ENCODE data around the gene NAALADL2. TPM values are rescaled to one million over a fixed set of nuclear protein-coding genes. Genes with fewer than 3 reads are reported as not detected.

The NAALADL2 gene
- total and polyA plus RNA-seq, 2 of the 4 experiments (the other 2 are of a cell fraction) = 3.8 to 19.2 TPM

DNA sequence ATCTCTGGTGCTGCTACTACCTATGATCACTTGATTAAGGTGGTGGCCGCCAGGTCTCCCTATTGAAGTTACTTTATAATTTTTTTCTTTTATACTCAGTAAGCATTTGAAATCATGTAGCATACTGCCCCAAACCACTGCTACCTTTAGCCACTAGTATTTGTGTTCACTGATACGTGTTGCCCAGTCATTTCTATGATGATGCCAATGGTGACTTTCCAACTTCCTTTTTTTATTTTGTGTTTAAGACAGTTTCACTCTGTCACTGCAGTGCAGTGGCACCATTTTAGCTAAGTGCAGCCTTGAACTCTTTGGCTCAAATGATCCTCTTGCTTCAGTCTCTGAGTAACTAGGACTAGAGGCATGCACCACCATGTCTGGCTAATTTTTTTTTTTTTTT lies 598.2 kb downstream of the NAALADL2 start:
- Histone ChIP-seq H4K91ac (ENCODE audit: insufficient read depth, low read depth, low read length) (no peak overlapping the region), H3K56ac (ENCODE audit: extremely low read depth, insufficient read depth, low read length) (no peak overlapping the region), H3K79me1 (ENCODE audit: low read depth in 1 of 2, low read length in 2 of 2) (no peaks in the 10 kb centered on the region), H4K20me1 (ENCODE audit: insufficient read depth, low read length) (no peaks in the 10 kb centered on the region), H3K4ac (ENCODE audit: low read depth, low read length) (no peak overlapping the region), H3K9me3 (ENCODE audit: control insufficient read depth, insufficient read depth, low read length) (no peaks in the 10 kb centered on the region), H2BK5ac (ENCODE audit: low read depth, low read length, poor library complexity, severe bottlenecking) (no peak overlapping the region), H3K4me1 (ENCODE audit: control insufficient read depth, insufficient read depth, low read length) (no peaks in the 10 kb centered on the region; the same call in 1 of the 2 replicates), H2BK20ac (ENCODE audit: low read depth, low read length) (peak overlapping the region; percentile 59; the same call in 1 of the 2 replicates), H3K36me3 (ENCODE audit: control insufficient read depth, insufficient read depth, low read length) (no peaks in the 10 kb centered on the region), H4K8ac (ENCODE audit: low read depth in 2 of 2, low read length in 2 of 2) (no peak overlapping the region), H3K4me3 (ENCODE audit: insufficient read depth, low read depth, low read length) (no peak overlapping the region), H2AK5ac (ENCODE audit: low read depth, low read length) (peak overlapping the region; percentile 38), H3K9me1 (ENCODE audit: insufficient read depth, low read length) (no peaks in the 10 kb centered on the region), H3K27ac (ENCODE audit: insufficient read depth, low read length) (no peak overlapping the region), H3K4me2 (ENCODE audit: low read depth, low read length) (no peak overlapping the region), H3K9ac (ENCODE audit: low read depth, low read length) (no peak overlapping the region), H4K5ac (ENCODE audit: low read depth, low read length) (peak overlapping the region; percentile 63), H3K14ac (replicated peaks; ENCODE audit: low read depth, low read length) (no peak overlapping the region), H2AK9ac (replicated peaks; ENCODE audit: low read depth, low read length, poor library complexity) (no peak overlapping the region), H3K18ac (ENCODE audit: low read depth, low read length) (peak overlapping the region; percentile 59; the same call in 1 of the 2 replicates), H2AFZ (replicated peaks; ENCODE audit: low read length, poor library complexity) (no peak overlapping the region), H3K27me3 (ENCODE audit: control insufficient read depth, insufficient read depth, low read length) (no peaks in the 10 kb centered on the region), H3K23ac (ENCODE audit: low read depth, low read length) (no peak overlapping the region), H2BK120ac (ENCODE audit: low read depth, low read length) (peak overlapping the region; percentile 49), H2BK15ac (ENCODE audit: low read depth, low read length) (0 out of 3 replicates have a peak overlapping the region, but pooled peaks have one; percentile 41)
- WGBS, 2 experiments (ENCODE audit: extremely low coverage in 2 of 2, insufficient read length in 1 of 2) = no CpG with 5 or more reads among the region's 2 CpGs
- ChIA-PET CTCF (interaction anchor here (0.6 to 1.2 kb wide), 2 partner anchors 24 to 27 kb away, joined by 3 to 4 read pairs; no protein-coding TSS in a partner anchor), POLR2A (ENCODE audit: unreplicated experiment) (no interaction called here)
- no peak for ATAC-seq (ENCODE audit: low read depth)
- no peak for TF ChIP-seq MAZ (IDR thresholded peaks at IDR 0.05; ENCODE audit: borderline replicate concordance, low read depth, low read length)
- no peak for TF ChIP-seq RAD21 (IDR thresholded peaks at IDR 0.05; ENCODE audit: low read length)
- TF ChIP-seq SMC3 (IDR thresholded peaks at IDR 0.05; ENCODE audit: low read depth, low read length) = no peak
- TF ChIP-seq NFE2L2 (IDR thresholded peaks at IDR 0.05; ENCODE audit: low read depth, low read length) = no peak
- TF ChIP-seq MAFK (IDR thresholded peaks at IDR 0.05; ENCODE audit: low read depth, low read length) = no peak
- TF ChIP-seq, protein P1, sequence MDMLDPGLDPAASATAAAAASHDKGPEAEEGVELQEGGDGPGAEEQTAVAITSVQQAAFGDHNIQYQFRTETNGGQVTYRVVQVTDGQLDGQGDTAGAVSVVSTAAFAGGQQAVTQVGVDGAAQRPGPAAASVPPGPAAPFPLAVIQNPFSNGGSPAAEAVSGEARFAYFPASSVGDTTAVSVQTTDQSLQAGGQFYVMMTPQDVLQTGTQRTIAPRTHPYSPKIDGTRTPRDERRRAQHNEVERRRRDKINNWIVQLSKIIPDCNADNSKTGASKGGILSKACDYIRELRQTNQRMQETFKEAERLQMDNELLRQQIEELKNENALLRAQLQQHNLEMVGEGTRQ (IDR thresholded peaks at IDR 0.05; ENCODE audit: low read depth, low read length) = no peak
- no peak for TF ChIP-seq CHD1 (IDR thresholded peaks at IDR 0.05; ENCODE audit: low read depth, low read length)
- no peak for TF ChIP-seq BHLHE40 (IDR thresholded peaks at IDR 0.05; ENCODE audit: low read depth, low read length)
- TF ChIP-seq, protein P2, sequence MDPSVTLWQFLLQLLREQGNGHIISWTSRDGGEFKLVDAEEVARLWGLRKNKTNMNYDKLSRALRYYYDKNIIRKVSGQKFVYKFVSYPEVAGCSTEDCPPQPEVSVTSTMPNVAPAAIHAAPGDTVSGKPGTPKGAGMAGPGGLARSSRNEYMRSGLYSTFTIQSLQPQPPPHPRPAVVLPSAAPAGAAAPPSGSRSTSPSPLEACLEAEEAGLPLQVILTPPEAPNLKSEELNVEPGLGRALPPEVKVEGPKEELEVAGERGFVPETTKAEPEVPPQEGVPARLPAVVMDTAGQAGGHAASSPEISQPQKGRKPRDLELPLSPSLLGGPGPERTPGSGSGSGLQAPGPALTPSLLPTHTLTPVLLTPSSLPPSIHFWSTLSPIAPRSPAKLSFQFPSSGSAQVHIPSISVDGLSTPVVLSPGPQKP (IDR thresholded peaks at IDR 0.05; ENCODE audit: borderline replicate concordance, low read depth, low read length) = no peak
- no peak for TF ChIP-seq MXI1 (IDR thresholded peaks at IDR 0.05; ENCODE audit: borderline replicate concordance, low read depth, low read length)
- TF ChIP-seq, protein P3, sequence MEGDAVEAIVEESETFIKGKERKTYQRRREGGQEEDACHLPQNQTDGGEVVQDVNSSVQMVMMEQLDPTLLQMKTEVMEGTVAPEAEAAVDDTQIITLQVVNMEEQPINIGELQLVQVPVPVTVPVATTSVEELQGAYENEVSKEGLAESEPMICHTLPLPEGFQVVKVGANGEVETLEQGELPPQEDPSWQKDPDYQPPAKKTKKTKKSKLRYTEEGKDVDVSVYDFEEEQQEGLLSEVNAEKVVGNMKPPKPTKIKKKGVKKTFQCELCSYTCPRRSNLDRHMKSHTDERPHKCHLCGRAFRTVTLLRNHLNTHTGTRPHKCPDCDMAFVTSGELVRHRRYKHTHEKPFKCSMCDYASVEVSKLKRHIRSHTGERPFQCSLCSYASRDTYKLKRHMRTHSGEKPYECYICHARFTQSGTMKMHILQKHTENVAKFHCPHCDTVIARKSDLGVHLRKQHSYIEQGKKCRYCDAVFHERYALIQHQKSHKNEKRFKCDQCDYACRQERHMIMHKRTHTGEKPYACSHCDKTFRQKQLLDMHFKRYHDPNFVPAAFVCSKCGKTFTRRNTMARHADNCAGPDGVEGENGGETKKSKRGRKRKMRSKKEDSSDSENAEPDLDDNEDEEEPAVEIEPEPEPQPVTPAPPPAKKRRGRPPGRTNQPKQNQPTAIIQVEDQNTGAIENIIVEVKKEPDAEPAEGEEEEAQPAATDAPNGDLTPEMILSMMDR (conservative IDR thresholded peaks at IDR 0.05; ENCODE audit: low read depth, low read length) = no peak
- no peak for TF ChIP-seq POLR2A (IDR thresholded peaks at IDR 0.05; ENCODE audit: low read depth, low read length)
- in situ Hi-C loops (cut with MboI; ENCODE audit: low sequenced_read_pairs) = no loop called here
- no TSS peak for BruUV-seq (replicated peaks)
- dilution Hi-C loops (cut with HindIII; ENCODE audit: low sequenced_read_pairs, unreplicated experiment) = no loop called here
- DNase-seq = no peak
- intact Hi-C loops (cut with micrococcal nuclease) = no loop called here

Measured in IMR-90 (cell line).